Brain microvascular endothelial cell (primary cell): ENCODE measurements around the gene UBL5.
"Not testable (repeated sequence)": the region's sequence is repeated elsewhere in the genome, so short reads cannot be mapped to it uniquely, and the experiment has no call there.

ENCODE experiments used
- DNase-seq: peaks from one replicate; pipeline ENCODE4 v3.0.0-alpha.2; 2020
- H3K27ac ChIP-seq: fragments of 250-450 bp; sonication (Bioruptor Pico); 2 replicates; pipeline ENCODE4 v1.5.1; 2020; ENCODE audit warnings: mild to moderate bottlenecking, moderate library complexity
- H3K27me3 ChIP-seq: fragments of 250-450 bp; sonication (Bioruptor Pico); replicated peaks from 2 replicates; pipeline ENCODE4 v1.5.1; 2020; ENCODE audit warnings: mild to moderate bottlenecking
- H3K36me3 ChIP-seq: fragments of 250-450 bp; sonication (Bioruptor Pico); replicated peaks from 2 replicates; pipeline ENCODE4 v1.5.1; 2020; ENCODE audit warnings: mild to moderate bottlenecking
- H3K4me3 ChIP-seq: 2 replicates; pipeline ENCODE4 v1.5.1; 2011; ENCODE audit warnings: low read depth, mild to moderate bottlenecking, control low read depth, low read length, moderate library complexity
- CTCF ChIP-seq: IDR thresholded peaks from 2 replicates; pipeline ENCODE4 v1.5.1; 2011; ENCODE audit warnings: low read depth, mild to moderate bottlenecking, moderate library complexity, low read length, control low read depth, inconsistent platforms; ENCODE audit errors: missing control alignments
- in situ Hi-C: cut with HindIII; loops from 2 replicates; pipeline ENCODE4 v1.10.0; 2017; ENCODE audit warnings: low sequenced_read_pairs, low pct_ligation_motif_present

The UBL5 gene

GRCh38 chr19:9836021-9836420 lies 8.3 kb downstream of the UBL5 start:
- H3K36me3 ChIP-seq = peaks cover 12% of the 10 kb centered on the region
- peak; percentile 12 for TF ChIP-seq CTCF
- peak overlapping the region; percentile 78 for H3K4me3 ChIP-seq
- in situ Hi-C loops = no loop called here
- peak; percentile 40 for DNase-seq
- H3K27me3 ChIP-seq = no peaks in the 10 kb centered on the region
- no peak overlapping the region for H3K27ac ChIP-seq

GRCh38 chr19:9838324-9838723 lies 10.6 kb downstream of the UBL5 start:
- DNase-seq = no peak
- H3K36me3 ChIP-seq = peaks cover 34% of the 10 kb centered on the region
- in situ Hi-C loops = no loop called here
- TF ChIP-seq CTCF = no peak
- H3K27me3 ChIP-seq = no peaks in the 10 kb centered on the region
- H3K27ac ChIP-seq = no peak overlapping the region
- H3K4me3 ChIP-seq = no peak overlapping the region

GRCh38 chr19:9839415-9839814 lies 11.7 kb downstream of the UBL5 start:
- Histone ChIP-seq H3K4me3 (no peak overlapping the region), H3K27ac (no peak overlapping the region), H3K27me3 (no peaks in the 10 kb centered on the region), H3K36me3 (peaks cover 45% of the 10 kb centered on the region)
- in situ Hi-C loops = no loop called here
- no peak for DNase-seq
- TF ChIP-seq CTCF = no peak

- TF ChIP-seq CTCF = no peak
- H3K4me3 ChIP-seq = no peak overlapping the region
- in situ Hi-C loops = no loop called here
- DNase-seq = no peak
- no peak overlapping the region for H3K27ac ChIP-seq
- no peaks in the 10 kb centered on the region for H3K27me3 ChIP-seq
- peaks cover 49% of the 10 kb centered on the region for H3K36me3 ChIP-seq
These were observed 15.3 kb downstream of the UBL5 start for GRCh38 chr19:9842834-9843625.

GRCh38 chr19:9843626-9844273 lies 16.0 kb downstream of the UBL5 start:
- H3K27ac ChIP-seq, DNase-seq, H3K27me3 ChIP-seq, in situ Hi-C loops, H3K4me3 ChIP-seq: not testable (repeated sequence)
- H3K36me3 ChIP-seq = peaks cover 50% of the 10 kb centered on the region

GRCh38 chr19:9847087-9847671 lies 19.5 kb downstream of the UBL5 start:
- peaks cover 32% of the 10 kb centered on the region for H3K36me3 ChIP-seq
- no peak overlapping the region for H3K4me3 ChIP-seq
- peak; percentile 93 for DNase-seq
- H3K27ac ChIP-seq = peak overlapping the region; percentile 18
- no peaks in the 10 kb centered on the region for H3K27me3 ChIP-seq
- TF ChIP-seq CTCF = peak; percentile 95
- in situ Hi-C loops = no loop called here
